Suppressor macrophage (primary cell): ENCODE measurements around the gene BAIAP2L2.
A peak's percentile ranks its signal among the peaks of the same experiment; 100 is the strongest.

Experiments
- DNase-seq, 4 experiments: peaks; one replicate each; pipeline ENCODE4 v3.0.0-alpha.2; 2020 to 2022

The BAIAP2L2 gene

DNA sequence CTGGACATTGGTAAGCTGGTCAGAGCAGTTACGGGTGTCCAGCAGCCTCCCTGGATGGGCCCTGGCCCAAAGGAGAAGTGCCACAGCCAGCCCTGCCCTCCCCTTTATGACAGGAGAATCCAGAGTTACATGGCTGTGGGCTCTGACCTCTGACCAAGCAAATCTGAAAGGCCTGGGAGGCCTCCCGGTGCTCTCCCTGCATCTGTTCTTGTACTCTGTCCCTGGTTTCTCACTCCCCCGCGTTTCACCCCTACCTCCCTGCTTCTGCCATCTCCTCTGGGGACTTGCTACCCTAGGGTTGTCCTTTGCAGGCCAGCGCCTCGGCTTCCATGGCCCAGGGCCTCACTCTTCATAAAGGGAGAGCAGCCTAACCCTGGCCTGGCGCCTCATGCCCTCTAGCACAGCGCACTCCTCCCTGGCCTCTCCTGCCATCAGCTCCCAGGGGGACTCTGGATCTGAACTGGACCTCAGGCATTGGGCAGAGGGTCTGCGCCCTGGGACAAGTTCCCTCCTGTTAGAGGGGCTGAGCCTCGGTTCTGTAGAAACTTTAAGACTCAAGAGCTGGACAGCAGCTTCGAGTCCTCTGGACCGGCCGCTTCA lies 42.6 kb downstream of the BAIAP2L2 start:
- DNase-seq = no peak

DNA sequence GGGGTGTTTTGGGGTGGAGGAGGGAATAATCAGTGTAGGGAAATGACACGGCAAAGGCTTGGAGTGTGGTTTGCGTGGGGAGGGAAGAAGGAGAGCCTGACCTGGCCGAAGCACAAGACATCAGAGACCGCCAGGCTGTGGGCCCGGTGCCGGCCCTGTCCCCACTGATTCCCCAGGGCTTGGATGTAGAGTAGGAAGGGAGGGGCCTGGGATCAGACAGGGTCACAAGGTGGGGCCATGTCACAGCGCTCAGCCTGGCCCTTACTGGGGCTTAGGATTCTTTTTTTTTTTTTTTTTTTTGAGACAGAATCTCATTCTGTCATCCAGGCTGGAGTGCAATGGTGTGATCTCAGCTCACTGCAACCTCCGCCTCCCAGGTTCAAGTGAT lies 43.5 kb downstream of the BAIAP2L2 start:
- no peak for DNase-seq

- DNase-seq = no peak
Measured at GRCh38 chr22:38066381-38067027, 44.0 kb downstream of the BAIAP2L2 start.

DNA sequence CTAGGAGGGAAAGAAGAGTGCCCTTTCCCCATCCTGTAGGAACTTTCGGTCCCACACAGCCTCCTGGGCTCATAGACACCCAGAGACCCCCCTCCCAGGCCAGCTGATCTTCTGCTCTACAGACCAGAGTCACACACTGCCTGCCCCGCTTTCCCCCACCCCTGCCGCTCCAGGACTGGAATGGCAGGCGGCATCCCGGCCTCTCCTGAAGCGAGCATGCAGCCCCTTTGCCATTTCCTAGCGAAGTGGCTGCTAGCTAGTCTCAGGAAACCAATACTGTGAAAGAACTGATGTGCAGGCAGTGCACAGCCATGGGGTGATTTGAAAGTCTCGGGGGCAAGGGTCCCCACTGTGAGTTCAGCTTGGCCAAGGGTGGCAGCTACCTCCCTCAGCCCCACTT lies 44.9 kb downstream of the BAIAP2L2 start:
- DNase-seq = no peak

GRCh38 chr22:38062791-38063190 lies 47.7 kb downstream of the BAIAP2L2 start:
- peak; percentile 39 to 77 (median 70) for DNase-seq

DNA sequence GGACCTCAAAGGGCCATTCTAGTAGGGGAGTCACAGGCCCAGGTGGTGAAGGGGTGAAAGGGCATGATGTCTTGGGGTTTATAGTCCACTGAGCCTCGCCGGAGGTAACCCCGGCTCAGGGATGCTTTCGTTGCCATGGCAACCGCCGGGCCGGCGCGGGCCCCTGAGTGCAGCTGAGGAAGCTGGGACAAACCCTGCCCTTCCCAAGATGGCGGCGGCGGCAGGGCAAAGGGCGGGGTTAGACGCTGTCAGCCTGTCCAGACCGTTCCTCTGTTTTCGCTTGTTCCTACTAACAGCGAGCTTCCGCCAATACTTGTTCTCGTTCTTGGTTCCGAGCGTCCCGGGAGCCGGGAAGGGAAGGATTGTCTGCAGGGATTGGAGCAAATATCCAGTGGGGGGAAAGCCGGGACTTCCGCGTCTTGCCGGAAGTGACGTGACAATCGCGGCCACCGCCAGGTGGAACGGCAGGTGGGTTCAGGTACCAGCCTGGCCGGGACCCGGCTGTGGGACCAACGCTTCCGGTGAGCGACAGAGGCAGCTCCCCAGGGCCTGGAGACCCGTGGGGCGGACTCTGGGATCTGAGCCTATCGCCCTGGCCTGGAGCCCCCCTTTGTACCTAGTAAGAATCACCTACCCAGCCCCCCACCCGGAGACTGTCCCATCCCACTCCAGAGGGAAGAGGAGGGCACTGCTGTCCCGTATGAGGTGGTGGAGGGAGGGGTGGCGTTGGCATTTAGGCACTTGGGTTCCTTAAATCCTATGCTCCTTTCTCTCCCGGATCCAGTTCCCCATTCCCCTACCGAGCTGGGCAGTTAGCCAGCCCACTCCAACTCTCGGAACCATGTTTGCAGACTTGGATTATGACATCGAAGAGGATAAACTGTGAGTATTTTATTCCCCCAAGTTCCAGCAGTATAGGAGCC lies 53.3 kb downstream of the BAIAP2L2 start, which contains the start of gene PICK1:
PICK1 (plus strand) TSS at position 436 of the 923 bp plus-strand sequence; CDS start at position 842, 406 bp downstream.
- DNase-seq = peak; percentile 93 to 96 (median 96)

GRCh38 chr22:38051900-38052862 lies 58.3 kb downstream of the BAIAP2L2 start:
- DNase-seq = peak; percentile 81 to 89 (median 84)

- no peak for DNase-seq
Measured at GRCh38 chr22:38051261-38051660, 59.2 kb downstream of the BAIAP2L2 start.

DNA sequence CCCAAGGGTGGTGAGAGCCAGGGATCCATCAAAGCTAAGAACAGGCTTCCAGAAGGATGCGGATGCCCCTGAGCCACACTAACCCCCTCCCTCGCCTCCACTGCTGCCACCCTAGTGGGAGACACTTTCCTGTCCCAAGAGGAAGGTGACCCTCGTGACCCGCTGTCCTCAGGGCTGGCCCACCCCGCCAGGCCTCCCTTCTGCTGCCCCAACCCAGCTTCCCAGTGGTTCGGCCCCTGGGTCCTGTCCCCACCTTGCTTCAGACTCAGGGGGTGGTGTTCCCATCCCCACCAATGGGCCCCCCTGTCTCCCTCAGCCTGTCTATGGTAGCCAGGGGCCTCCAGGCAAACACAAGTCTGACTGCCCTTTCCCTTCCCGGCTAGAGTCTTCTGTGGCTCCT lies 59.8 kb downstream of the BAIAP2L2 start:
- no peak for DNase-seq

DNA sequence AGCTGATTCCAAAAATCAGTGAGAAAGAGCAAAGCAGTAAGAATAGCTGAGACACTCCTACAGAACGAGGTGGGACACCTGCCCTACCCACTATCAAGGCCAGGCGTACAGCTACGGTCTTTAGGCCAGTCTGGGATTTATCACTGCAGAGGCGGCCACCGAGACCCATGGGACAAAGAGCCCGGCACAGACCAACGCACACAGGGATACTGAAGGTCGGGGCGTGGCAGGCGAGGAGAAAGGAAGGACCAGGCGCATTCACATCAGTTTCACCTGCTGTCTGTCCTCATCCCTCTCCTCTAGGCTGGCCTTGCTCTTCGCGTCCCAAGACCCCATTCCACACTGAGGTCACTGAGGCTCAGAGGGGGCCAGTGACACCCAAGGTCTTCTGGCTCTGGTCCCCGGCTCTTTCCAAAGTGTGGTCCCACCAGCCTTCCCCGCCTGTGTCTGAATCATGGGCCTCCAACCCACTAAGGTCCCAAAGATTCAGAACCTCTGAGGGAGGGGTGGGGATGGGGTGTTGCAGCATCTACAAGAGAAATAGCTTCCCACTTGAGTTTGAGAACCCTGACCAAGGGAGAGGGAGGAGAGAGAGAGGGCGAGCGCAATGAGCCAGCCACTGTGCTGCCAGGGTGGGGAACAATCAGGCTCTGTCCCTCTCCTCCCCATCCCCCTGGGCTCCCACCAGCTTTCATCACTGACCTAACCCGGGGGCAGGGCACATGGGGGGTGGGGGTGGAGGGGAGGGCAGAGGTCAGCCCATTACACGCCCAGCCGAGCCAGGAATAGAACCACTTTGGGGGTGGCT lies 60.5 kb downstream of the BAIAP2L2 start:
- DNase-seq = no peak

DNA sequence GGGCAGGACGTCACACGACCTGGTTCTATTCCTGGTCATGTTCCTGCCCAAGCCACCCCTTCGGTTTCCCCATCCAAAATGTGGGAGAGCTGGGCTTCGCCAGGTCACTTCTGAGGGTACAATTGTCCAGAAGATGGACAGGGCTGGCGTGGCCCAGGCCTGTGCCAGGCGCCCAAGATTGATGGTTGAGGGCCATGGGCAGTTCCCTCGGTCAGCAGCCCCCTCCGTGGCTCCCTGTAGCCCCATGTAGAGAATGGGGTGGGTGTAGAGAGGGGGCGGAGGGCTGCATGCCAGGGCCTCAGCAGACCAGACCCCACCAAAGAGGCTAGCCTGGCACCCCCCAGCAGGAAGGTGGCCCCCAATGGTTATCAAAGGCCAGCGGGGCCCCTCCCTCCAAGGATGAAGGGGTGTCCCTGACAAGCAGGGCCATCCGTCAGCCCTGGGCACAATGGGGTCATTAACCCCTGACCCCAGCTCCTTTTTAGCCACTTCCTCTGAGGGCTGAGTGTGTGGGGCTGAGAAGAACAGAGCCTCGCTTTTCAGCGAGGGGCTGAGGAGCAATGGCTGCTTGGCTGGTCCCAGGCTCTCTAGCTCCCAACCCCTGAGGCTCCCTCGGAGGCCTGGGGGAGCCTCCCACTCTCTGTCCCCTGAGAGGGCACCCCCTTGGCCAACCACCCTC lies 64.3 kb downstream of the BAIAP2L2 start:
- DNase-seq = no peak

DNA sequence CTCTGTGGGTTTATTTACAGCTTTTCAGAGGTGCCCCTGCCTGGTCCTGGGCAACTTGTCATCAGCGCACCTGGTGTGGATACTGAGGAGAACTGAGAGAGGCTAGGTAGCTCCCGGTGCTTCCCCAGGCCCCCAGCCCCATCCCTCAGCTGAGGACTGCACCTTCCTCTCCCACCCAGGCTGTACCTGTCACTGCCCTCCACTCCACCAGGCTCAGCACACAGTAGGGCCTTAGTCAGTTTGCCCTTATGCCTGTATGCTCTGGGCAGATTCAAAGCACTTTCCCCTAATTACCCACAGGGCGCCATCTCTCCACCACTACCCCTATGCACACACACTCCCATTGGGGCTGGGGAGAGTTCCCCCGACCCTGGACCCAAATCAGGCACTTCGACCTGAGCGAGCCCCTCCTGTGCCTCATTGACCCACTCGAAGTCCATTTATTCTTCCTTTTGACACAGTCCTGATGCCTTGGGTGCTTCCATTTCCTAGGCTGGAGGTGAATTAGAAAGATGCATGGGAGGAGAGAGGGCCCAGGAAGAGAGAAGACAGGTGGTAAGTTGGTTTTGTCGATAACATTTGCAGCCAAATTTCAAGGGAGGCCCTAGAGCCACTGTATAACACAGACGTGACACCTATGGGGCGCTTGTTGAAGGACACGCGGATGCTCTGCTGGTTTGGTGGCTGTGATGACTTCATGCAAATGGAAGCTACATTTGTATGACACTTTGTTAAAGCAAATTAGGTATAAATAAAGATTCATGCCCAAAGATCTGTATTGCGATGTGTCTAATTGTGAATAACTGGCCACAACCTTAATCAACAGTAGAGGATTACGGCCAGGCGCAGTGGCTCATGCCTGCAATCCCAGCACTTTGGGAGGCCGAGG lies 67.1 kb downstream of the BAIAP2L2 start:
- no peak for DNase-seq

DNA sequence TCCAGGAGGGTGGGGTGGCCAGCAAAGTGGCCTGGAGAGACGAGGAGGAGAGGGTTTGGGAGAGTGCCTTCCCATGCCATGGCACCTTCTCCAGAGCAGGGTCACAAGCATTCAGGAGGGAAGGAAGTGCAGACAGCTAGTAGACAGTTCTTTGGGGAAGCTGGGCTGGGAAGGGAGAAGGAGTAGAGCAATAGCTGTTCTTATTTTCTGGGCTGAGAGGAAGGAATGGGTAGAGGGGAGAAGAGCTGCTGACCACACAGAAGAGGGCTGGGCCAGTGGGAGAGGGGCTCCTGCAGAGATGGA lies 68.0 kb downstream of the BAIAP2L2 start:
- DNase-seq = peak; percentile 20 to 66 (median 52)

GRCh38 chr22:38041760-38042487 lies 68.6 kb downstream of the BAIAP2L2 start:
- peak in 2 of 4 experiments; percentile 18 to 21 for DNase-seq

GRCh38 chr22:38040953-38041759 lies 69.3 kb downstream of the BAIAP2L2 start:
- DNase-seq = no peak

GRCh38 chr22:38038890-38039812 lies 71.3 kb downstream of the BAIAP2L2 start:
- no peak for DNase-seq

GRCh38 chr22:38038426-38038825 lies 72.1 kb downstream of the BAIAP2L2 start:
- DNase-seq = no peak
